K562 (cell line): ENCODE results near the gene NET1. TPM values are rescaled to one million over a fixed set of nuclear protein-coding genes. Genes with fewer than 3 reads are reported as not detected.

Experiments
- BCL6 ChIP-seq: fragments of 250-450 bp; sonication (Bioruptor Pico); IDR thresholded peaks from 2 replicates; pipeline ENCODE4 v1.4.0; 2020
- CCNT2 ChIP-seq: IDR thresholded peaks from 2 replicates; pipeline ENCODE4 v1.6.1; 2011; ENCODE audit warnings: borderline replicate concordance, low read depth, mild to moderate bottlenecking, moderate library complexity, mixed read lengths, low read length; ENCODE audit not compliant: insufficient read length; ENCODE audit errors: extremely low read depth
- GTF2A2 ChIP-seq: IDR thresholded peaks from 2 replicates; pipeline ENCODE4 v1.6.1; 2016; ENCODE audit warnings: mild to moderate bottlenecking, missing genetic modification characterization, missing compliant biosample characterization
- HDAC3 ChIP-seq: fragments of 450-650 bp; IDR thresholded peaks from 2 replicates; pipeline ENCODE4 v1.6.1; 2018; ENCODE audit warnings: borderline replicate concordance, mild to moderate bottlenecking, moderate library complexity; ENCODE audit not compliant: partially characterized antibody
- HMG20A ChIP-seq: fragments of 450-650 bp; formaldehyde crosslinking; conservative IDR thresholded peaks from 2 replicates; pipeline ENCODE4 v1.4.0; 2020; ENCODE audit warnings: mild to moderate bottlenecking, mixed read lengths
- KAT2B ChIP-seq: IDR thresholded peaks from one replicate; pipeline ENCODE4 v1.6.1; 2012; ENCODE audit warnings: low read depth, mild to moderate bottlenecking, control low read depth, inconsistent platforms, low read length, moderate library complexity
- KDM2B ChIP-seq: fragments of 250-450 bp; sonication (Bioruptor Pico); IDR thresholded peaks from 2 replicates; pipeline ENCODE4 v1.8.0; 2021; ENCODE audit warnings: mild to moderate bottlenecking, moderate library complexity
- NR4A1 ChIP-seq, 2 experiments: fragments of 250-450 bp in 1 of 2; fragments of 450-650 bp in 1 of 2; sonication (Bioruptor Pico) in 1 of 2; IDR thresholded peaks; 2 replicates each; pipeline versions ENCODE4 v1.4.0 to v1.6.1; 2016 to 2020; ENCODE audit warnings: mild to moderate bottlenecking in 2 of 2, missing compliant biosample characterization in 1 of 2, missing genetic modification characterization in 1 of 2, moderate library complexity in 1 of 2
- RAD21 ChIP-seq, 2 experiments: fragments of 250-450 bp in 1 of 2; fragments of 450-650 bp in 1 of 2; sonication (Bioruptor Pico) in 1 of 2; formaldehyde crosslinking in 1 of 2; IDR thresholded peaks in 1 of 2; conservative IDR thresholded peaks in 1 of 2; 2 replicates each; pipeline versions ENCODE4 v1.4.0 to v1.8.0; 2020 to 2022; ENCODE audit warnings: mild to moderate bottlenecking in 2 of 2, moderate library complexity in 1 of 2
- RBM14 ChIP-seq: fragments of 200-400 bp; formaldehyde crosslinking; IDR thresholded peaks from 2 replicates; pipeline ENCODE4 v1.6.1; 2018; ENCODE audit warnings: low read depth, mild to moderate bottlenecking, low read length, moderate library complexity, borderline replicate concordance; ENCODE audit not compliant: insufficient read depth
- SNRNP70 ChIP-seq: fragments of 200-400 bp; formaldehyde crosslinking; optimal IDR thresholded peaks from 2 replicates; pipeline ENCODE3; 2017; ENCODE audit warnings: low read depth, low read length
- TAL1 ChIP-seq: fragments of 450-650 bp; IDR thresholded peaks from 2 replicates; pipeline ENCODE4 v1.6.1; 2016; ENCODE audit warnings: mild to moderate bottlenecking
- TOE1 ChIP-seq, 2 experiments: fragments of 450-650 bp in 1 of 2; sonication (generic) in 1 of 2; formaldehyde crosslinking in 1 of 2; IDR thresholded peaks; 2 replicates each; pipeline versions ENCODE4 v1.7.1 to v1.8.0; 2016 to 2022; ENCODE audit warnings: borderline replicate concordance in 2 of 2, mild to moderate bottlenecking in 2 of 2, antibody characterized with exemption in 1 of 2, inconsistent platforms in 1 of 2, low read depth in 1 of 2, missing genetic modification reagents in 1 of 2, moderate library complexity in 1 of 2
- ZNF165 ChIP-seq: fragments of 250-450 bp; sonication (Bioruptor Pico); IDR thresholded peaks from 2 replicates; pipeline ENCODE4 v1.4.0; 2020; ENCODE audit warnings: borderline replicate concordance
- ZNF699 ChIP-seq: fragments of 250-450 bp; sonication (Bioruptor Pico); IDR thresholded peaks from 2 replicates; pipeline ENCODE4 v1.8.0; 2021; ENCODE audit warnings: mild to moderate bottlenecking, moderate library complexity; ENCODE audit not compliant: insufficient replicate concordance
- ZSCAN29 ChIP-seq: fragments of 450-650 bp; IDR thresholded peaks from 2 replicates; pipeline ENCODE4 v1.6.1; 2017
- ZSCAN32 ChIP-seq: fragments of 450-650 bp; formaldehyde crosslinking; IDR thresholded peaks from 2 replicates; pipeline ENCODE4 v1.4.0; 2020; ENCODE audit warnings: mild to moderate bottlenecking, moderate library complexity
- polyA plus RNA-seq, 8 experiments: library from polyadenylated mRNA; depleted of rRNA in 4 of 8; stranded (reverse) in 5 of 8; unstranded in 3 of 8; fragments of >200 nt; fragmentation: Nextera tagmentation in 2 of 8; fragmentation: Illumina TruSeq in 1 of 8; extraction: Ambion mirVana in 2 of 8; extraction: Trizol in 1 of 8; gene quantifications; 2 replicates each; pipeline versions ENCODE4 v1.2.1 to v1.2.3, GENCODE V29; 2011 to 2014; ENCODE audit warnings: inconsistent platforms in 1 of 8, missing spikeins in 1 of 8
- total RNA-seq, 7 experiments: library from RNA; depleted of rRNA in 6 of 7; stranded (reverse); fragments of >200 nt in 6 of 7; fragmentation: Illumina TruSeq in 2 of 7; extraction: Trizol in 2 of 7; gene quantifications; 2 replicates each; pipeline versions ENCODE4 v1.2.1 to v1.2.3, GENCODE V29; 2011 to 2021; ENCODE audit warnings: low replicate concordance in 1 of 7
- TF ChIP-seq, protein P1 (sequence below): sonication (generic); formaldehyde crosslinking; IDR thresholded peaks from 2 replicates; pipeline ENCODE4 v1.8.0; 2023; ENCODE audit warnings: mild to moderate bottlenecking, missing genetic modification reagents
- TF ChIP-seq, protein P2 (sequence below): sonication (generic); formaldehyde crosslinking; IDR thresholded peaks from 2 replicates; pipeline ENCODE4 v1.4.0; 2020; ENCODE audit warnings: mild to moderate bottlenecking, missing genetic modification reagents
- TF ChIP-seq, protein P3 (sequence below): sonication (generic); formaldehyde crosslinking; IDR thresholded peaks from 2 replicates; pipeline ENCODE4 v1.8.1; 2023; ENCODE audit warnings: mild to moderate bottlenecking, missing genetic modification reagents

The NET1 gene
- total and polyA plus RNA-seq, 9 of the 15 experiments (the other 6 are each of a cell fraction or from before 2014, with no cell fraction given) = 47.4 to 258 (median 106) TPM

DNA sequence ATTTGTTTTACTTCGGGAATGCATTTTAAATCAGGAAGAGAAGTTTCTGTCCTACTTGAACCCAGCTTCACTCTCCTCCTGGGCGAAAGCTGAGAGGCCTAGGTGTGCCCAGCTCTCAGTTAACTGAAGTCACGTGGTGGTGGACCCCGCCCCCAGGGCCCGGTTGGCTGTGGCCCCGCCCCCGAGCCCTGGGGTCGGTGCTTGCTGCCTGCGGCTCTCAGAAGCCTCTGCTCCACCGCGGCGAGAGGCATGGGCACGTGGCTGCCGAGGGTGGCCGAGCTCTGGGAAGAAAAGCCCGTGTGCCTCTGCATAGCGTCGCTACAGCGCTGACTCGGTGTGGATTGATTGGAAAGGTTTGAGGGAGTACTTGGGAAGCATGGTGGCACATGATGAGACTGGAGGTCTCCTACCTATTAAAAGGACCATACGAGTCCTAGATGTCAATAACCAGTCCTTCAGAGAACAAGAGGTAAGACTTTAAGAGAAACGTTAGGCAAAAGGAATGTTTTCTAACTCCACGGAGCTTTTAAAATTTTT, 34.1 kb downstream of the NET1 start (continued):
- TF ChIP-seq SNRNP70 = no peak
- TF ChIP-seq HDAC3 = no peak
- no peak for TF ChIP-seq KAT2B
- TF ChIP-seq NR4A1 (CRISPR knock-in tag; IDR thresholded peaks at IDR 0.05) = no peak
- no peak for TF ChIP-seq NR4A1 (tag; IDR thresholded peaks at IDR 0.05)
- TF ChIP-seq KDM2B (CRISPR knock-in tag) = no peak
- TF ChIP-seq, protein P1, sequence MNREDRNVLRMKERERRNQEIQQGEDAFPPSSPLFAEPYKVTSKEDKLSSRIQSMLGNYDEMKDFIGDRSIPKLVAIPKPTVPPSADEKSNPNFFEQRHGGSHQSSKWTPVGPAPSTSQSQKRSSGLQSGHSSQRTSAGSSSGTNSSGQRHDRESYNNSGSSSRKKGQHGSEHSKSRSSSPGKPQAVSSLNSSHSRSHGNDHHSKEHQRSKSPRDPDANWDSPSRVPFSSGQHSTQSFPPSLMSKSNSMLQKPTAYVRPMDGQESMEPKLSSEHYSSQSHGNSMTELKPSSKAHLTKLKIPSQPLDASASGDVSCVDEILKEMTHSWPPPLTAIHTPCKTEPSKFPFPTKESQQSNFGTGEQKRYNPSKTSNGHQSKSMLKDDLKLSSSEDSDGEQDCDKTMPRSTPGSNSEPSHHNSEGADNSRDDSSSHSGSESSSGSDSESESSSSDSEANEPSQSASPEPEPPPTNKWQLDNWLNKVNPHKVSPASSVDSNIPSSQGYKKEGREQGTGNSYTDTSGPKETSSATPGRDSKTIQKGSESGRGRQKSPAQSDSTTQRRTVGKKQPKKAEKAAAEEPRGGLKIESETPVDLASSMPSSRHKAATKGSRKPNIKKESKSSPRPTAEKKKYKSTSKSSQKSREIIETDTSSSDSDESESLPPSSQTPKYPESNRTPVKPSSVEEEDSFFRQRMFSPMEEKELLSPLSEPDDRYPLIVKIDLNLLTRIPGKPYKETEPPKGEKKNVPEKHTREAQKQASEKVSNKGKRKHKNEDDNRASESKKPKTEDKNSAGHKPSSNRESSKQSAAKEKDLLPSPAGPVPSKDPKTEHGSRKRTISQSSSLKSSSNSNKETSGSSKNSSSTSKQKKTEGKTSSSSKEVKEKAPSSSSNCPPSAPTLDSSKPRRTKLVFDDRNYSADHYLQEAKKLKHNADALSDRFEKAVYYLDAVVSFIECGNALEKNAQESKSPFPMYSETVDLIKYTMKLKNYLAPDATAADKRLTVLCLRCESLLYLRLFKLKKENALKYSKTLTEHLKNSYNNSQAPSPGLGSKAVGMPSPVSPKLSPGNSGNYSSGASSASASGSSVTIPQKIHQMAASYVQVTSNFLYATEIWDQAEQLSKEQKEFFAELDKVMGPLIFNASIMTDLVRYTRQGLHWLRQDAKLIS = peak; percentile 96
- TF ChIP-seq CCNT2 = peak; percentile 86
- TF ChIP-seq ZSCAN29 = no peak
- peak; percentile 97 for TF ChIP-seq TOE1 (IDR thresholded peaks at IDR 0.05; ENCODE audit: borderline replicate concordance)
- TF ChIP-seq TOE1 (CRISPR knock-in tag; IDR thresholded peaks at IDR 0.05; ENCODE audit: borderline replicate concordance, low read depth) = no peak
- no peak for TF ChIP-seq ZSCAN32 (CRISPR knock-in tag)
- TF ChIP-seq RAD21 (CRISPR knock-in tag; conservative IDR thresholded peaks at IDR 0.05 in 1 of 2, IDR thresholded peaks at IDR 0.05 in 1 of 2) = peak; percentile 29 to 31; a peak in 3 of 4 replicates
- TF ChIP-seq HMG20A = no peak
- TF ChIP-seq ZNF699 (CRISPR knock-in tag) = no peak
- no peak for TF ChIP-seq ZNF165 (CRISPR knock-in tag)
- TF ChIP-seq BCL6 (CRISPR knock-in tag) = no peak
- TF ChIP-seq, protein P2, sequence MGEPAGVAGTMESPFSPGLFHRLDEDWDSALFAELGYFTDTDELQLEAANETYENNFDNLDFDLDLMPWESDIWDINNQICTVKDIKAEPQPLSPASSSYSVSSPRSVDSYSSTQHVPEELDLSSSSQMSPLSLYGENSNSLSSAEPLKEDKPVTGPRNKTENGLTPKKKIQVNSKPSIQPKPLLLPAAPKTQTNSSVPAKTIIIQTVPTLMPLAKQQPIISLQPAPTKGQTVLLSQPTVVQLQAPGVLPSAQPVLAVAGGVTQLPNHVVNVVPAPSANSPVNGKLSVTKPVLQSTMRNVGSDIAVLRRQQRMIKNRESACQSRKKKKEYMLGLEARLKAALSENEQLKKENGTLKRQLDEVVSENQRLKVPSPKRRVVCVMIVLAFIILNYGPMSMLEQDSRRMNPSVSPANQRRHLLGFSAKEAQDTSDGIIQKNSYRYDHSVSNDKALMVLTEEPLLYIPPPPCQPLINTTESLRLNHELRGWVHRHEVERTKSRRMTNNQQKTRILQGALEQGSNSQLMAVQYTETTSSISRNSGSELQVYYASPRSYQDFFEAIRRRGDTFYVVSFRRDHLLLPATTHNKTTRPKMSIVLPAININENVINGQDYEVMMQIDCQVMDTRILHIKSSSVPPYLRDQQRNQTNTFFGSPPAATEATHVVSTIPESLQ (CRISPR knock-in tag) = peak; percentile 21; the same call in 1 of the 2 replicates
- TF ChIP-seq, protein P3, sequence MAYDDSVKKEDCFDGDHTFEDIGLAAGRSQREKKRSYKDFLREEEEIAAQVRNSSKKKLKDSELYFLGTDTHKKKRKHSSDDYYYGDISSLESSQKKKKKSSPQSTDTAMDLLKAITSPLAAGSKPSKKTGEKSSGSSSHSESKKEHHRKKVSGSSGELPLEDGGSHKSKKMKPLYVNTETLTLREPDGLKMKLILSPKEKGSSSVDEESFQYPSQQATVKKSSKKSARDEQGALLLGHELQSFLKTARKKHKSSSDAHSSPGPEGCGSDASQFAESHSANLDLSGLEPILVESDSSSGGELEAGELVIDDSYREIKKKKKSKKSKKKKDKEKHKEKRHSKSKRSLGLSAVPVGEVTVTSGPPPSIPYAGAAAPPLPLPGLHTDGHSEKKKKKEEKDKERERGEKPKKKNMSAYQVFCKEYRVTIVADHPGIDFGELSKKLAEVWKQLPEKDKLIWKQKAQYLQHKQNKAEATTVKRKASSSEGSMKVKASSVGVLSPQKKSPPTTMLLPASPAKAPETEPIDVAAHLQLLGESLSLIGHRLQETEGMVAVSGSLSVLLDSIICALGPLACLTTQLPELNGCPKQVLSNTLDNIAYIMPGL (CRISPR knock-in tag) = no peak
- no peak for TF ChIP-seq GTF2A2
- TF ChIP-seq TAL1 = no peak
- no peak for TF ChIP-seq RBM14
